GM21367 (cell line): ENCODE measurements around the gene GPHB5.
"Not testable (repeated sequence)": the region's sequence is repeated elsewhere in the genome, so short reads cannot be mapped to it uniquely, and the experiment has no call there.

Source experiments
- ATAC-seq: cut with Tn5 transposase; IDR thresholded peaks from one replicate; pipeline ENCODE4 v1.9.1; 2021; ENCODE audit not compliant: unreplicated experiment

Gene GPHB5, protein sequence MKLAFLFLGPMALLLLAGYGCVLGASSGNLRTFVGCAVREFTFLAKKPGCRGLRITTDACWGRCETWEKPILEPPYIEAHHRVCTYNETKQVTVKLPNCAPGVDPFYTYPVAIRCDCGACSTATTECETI

GRCh38 chr14:63318835-63319234, at the start of gene GPHB5:
GPHB5 (minus strand) TSS chr14:63318935; CDS start chr14:63317849, 1,086 bp downstream.
- ATAC-seq: no peak

DNA sequence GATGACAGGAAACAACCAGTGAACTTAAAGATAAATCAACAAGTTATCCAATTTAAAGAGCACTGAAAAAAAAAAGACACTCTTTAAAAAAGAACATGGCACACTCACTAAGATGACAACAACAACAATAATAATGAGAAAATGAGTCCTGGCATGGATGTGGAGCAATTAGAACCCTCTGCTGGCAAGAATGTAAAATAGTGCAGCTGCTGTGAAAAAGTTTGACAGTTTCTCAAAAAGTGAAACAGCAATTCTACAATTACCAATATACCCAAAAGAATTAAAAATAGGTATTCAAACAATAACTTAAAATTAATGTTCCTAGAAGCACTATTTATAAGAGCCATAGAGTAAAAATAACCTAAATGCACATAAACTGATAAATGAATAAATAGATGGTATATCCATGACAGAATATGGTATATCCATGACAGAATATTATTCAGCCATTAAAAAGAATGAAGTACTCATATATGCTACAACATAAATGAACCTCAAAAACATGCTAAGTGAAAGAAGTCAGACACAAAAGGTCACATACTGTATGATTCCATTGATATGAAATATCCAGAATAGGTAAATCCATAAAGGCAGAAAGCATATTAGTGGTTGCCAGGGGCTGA, 49.1 kb upstream of the GPHB5 start:
- no peak for ATAC-seq

- no peak for ATAC-seq
Observed at GRCh38 chr14:63362389-63362819, 43.7 kb upstream of the GPHB5 start.

GRCh38 chr14:63361790-63362189, 43.1 kb upstream of the GPHB5 start:
- ATAC-seq: no peak

DNA sequence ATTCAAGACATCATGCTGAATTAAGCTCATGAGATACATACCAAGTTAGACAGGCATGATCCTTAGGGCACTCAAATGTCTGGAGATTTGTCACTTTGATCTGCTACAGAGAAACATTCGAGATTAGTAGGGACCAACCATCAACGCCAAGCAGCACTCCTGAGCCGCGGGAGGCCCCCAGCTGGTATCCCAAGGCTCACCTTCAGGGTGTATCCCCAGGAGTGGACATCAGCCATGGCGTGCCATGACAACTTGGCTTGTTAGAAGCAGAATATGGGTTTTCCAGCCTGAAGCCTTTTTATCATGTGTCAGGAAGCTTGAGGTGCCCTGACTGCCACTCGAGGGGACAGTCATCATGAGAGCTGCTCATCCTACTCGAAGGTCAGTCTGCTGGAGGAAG, 39.1 kb upstream of the GPHB5 start:
- no peak for ATAC-seq

GRCh38 chr14:63345826-63346225, 27.1 kb upstream of the GPHB5 start:
- ATAC-seq: no peak

GRCh38 chr14:63344336-63344735, 25.6 kb upstream of the GPHB5 start:
- ATAC-seq: no peak

GRCh38 chr14:63343878-63344277, 25.1 kb upstream of the GPHB5 start:
- ATAC-seq: no peak

DNA sequence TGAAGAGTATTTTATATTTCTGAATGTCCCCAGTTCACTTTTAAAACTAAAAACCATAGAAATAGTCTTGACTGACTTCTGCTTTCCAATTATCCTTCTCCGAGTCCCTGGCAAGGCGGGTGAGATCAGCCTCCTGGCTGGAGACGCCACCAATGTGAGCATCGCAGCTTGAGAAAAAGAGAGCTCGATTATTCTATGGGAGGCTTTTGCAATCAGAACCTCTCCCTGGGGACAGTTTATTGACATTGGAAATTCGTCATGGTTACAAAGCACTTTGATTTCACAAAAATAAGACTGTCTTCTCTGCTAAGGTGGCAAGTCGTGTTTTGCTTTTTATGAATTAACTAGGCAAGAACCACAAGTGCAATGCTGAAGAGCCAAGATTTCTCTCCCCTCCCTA, 23.6 kb upstream of the GPHB5 start:
- ATAC-seq: no peak

- no peak for ATAC-seq
Observed at GRCh38 chr14:63328787-63329737, 10.3 kb upstream of the GPHB5 start.

- no peak for ATAC-seq
Observed at GRCh38 chr14:63326840-63327239, 8.1 kb upstream of the GPHB5 start.

DNA sequence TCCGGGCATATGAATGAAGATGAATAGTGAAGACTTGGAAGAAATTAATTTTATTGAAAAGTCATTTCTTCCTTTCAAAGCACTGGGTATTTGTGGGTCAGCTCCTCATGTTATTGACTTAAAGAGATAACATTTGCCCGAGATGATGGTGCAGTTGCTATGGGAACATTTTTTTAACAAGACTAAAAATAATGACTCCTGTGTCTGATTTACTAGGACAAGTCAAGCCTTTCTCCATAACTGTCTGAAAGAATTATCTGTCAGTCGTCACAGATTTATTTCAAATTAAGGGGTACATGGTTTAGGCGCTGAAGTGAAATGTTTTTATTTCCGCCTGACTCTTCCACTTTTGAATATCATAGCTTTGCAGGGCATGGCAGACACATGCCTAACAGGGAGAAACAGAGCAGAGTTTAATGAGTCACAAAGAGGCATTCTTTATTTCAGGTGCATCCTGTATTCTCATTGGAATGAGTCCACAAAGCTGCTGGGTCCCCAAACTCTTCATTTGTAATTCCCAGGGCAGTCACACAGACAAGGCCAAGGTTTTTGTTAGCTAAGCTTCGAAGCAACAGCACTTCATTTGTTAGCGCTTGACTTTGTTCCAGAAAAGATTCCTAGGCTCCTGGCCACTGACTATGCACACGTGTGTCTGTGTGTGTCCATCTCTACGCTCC, 4.3 kb upstream of the GPHB5 start:
- no peak for ATAC-seq

DNA sequence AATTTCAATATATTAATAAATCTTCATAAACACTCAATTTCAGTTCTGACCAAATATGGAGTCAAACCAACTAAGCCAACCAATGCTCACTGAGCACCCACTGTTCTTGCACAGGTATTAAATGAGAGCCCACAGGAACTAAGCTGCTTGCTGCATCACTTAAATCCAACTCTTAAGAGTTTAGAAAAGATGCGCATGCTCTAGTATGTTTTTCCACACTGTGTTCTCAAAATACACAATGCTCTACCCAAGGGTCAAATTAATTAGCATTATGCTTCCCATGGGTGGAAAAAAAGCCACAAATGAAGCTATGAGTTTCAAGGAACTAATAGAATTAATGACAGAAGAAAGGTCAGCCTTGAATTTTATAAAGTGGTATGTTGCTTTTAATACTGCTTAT, 3.7 kb upstream of the GPHB5 start:
- ATAC-seq: no peak

DNA sequence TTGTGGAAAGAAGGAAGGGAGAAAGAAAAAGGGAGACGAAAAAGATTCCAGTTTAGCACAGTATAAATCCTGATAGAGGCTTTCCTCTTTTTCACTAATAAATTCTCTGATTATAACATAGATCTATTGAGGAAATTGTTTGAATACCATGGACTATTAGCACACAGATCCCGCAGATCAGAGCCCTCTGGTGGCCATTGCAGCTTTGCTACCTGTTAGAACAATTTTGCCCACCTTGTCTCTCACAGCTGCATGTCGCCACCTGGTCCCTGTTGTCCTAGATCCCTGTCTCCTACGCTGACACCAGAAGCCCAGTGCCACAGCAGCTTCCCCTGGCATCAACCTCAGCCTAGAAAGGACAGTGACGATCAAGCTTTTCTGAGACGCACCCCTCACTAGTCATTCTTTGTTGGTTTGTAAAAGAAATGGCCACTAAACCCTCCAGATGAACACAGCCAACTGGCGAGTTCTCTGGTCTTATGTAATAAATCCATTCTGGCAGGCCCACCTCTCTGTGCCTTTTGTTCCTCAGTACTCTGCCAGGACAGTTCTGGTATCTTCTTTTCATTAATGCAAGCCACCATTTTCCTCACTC, 9.9 kb downstream of the GPHB5 start:
- peak; percentile 70 for ATAC-seq

DNA sequence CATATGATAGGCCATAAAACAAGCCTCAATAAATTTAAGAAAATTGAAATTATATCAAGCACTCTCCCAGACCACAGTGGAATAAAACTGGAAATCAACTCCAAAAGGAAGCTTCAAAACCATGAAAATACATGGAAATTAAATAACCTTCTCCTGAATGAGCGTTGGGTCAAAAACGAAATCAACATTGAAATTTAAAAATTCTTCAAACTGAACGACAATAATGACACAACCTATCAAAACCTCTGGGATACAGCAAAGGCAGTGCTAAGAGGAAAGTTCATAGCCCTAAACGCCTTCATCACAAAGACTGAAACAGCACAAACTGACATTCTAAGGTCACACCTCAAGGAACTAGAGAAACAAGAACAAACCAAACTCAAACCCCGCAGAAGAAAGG, 14.3 kb downstream of the GPHB5 start:
- ATAC-seq: not testable (repeated sequence)

GRCh38 chr14:63301891-63302534, 16.7 kb downstream of the GPHB5 start:
- no peak for ATAC-seq

GRCh38 chr14:63300854-63301253, 17.9 kb downstream of the GPHB5 start:
- no peak for ATAC-seq

DNA sequence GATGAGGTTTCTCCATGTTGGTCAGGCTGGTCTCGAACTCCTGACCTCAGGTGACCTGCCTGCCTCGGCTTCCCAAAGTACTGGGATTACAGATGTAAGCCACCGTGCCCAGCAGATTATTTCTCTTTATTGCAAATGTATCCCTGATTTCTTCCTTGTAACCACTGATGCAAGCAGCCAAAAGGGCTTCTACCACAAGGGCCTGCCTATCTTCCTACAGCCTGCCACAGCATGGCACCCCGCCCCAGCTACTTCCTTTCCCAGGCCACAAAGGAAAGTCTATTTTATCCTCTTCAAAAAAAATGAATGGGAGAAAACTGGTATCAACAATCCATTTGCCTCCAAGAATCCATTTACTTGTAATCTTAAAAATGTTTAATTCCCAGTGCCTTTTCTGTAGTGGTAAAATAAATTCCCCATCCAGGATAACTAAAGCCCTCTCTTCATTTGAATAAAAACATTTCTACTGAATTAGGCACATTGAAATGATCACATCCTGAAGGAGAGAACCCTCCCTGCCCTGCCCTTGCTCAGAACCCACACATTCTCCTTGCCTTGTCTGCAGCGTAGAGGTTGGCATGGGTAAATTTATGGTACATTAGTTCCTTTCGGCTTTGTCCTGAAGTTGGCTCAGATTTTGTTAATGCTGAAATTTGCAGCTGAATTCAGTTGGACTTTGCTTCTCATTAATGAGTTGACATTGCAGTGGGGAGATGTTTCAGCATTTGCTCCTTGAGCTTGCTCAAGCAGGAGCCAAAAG, 19.2 kb downstream of the GPHB5 start:
- no peak for ATAC-seq

- no peak for ATAC-seq
Observed at GRCh38 chr14:63297372-63298063, 21.2 kb downstream of the GPHB5 start.
